Ovary (tissue), 3 donors: ENCODE data around the gene BBLN.

Source experiments
- CTCF ChIP-seq, 3 donors: fragments of 450-650 bp in 2 of 3; fragments of 200-600 bp in 1 of 3; IDR thresholded peaks; one replicate each; pipeline versions ENCODE4 v1.5.1 to v1.8.0; 2016 to 2022; ENCODE audit warnings: antibody characterized with exemption in 3 of 3, mild to moderate bottlenecking in 1 of 3
- EP300 ChIP-seq: sonication (generic); formaldehyde crosslinking; IDR thresholded peaks from one replicate; pipeline ENCODE4 v1.6.1; 2017; ENCODE audit warnings: antibody characterized with exemption
- POLR2A ChIP-seq: fragments of 450-650 bp; IDR thresholded peaks from one replicate; pipeline ENCODE4 v1.6.1; 2017; ENCODE audit warnings: antibody characterized with exemption, mild to moderate bottlenecking, moderate library complexity
- donor health status: DM: no; HTN: no; CAD: no.

GRCh38 chr9:128121924-128122808 lies 37.9 kb upstream of the BBLN start:
- TF ChIP-seq CTCF (IDR thresholded peaks at IDR 0.05) (no peak), POLR2A (no peak), EP300 (no peak)
